Activated naive CD8-positive, alpha-beta T cell treated with anti-CD3 and anti-CD28 coated beads, Interleukin-2, amount 50 U/mL, for 16 hours (primary cell): Measurements from ENCODE around the gene DLG2.
"Not testable (repeated sequence)": the region's sequence is repeated elsewhere in the genome, so short reads cannot be mapped to it uniquely, and the experiment has no call there.

Source experiments
- DNase-seq: peaks from one replicate; pipeline ENCODE4 v3.0.0-alpha.2; 2020; ENCODE audit warnings: low read depth, low spot score

DLG2 gene

DNA sequence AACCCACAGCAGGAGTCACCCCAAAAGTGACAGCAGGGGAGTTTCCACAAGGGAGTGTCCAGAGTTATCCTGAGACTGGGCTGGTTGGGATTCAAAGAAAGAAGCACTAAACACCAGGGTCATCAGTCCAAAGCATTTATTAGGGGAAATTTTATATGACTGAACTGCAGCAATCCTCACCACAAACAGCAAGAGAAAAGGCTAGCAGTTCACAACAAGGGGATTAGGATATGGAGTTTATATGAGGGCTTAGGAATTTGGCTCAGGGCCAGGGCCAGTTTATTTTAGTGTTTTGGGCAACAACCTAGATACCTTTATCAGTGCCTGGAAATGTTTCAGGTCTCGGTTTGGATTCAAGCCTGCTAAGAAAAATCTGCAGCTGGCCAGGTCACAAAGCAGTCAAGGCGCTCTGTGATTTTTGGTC lies 16.1 kb upstream of the DLG2 start:
- no peak for DNase-seq

DNA sequence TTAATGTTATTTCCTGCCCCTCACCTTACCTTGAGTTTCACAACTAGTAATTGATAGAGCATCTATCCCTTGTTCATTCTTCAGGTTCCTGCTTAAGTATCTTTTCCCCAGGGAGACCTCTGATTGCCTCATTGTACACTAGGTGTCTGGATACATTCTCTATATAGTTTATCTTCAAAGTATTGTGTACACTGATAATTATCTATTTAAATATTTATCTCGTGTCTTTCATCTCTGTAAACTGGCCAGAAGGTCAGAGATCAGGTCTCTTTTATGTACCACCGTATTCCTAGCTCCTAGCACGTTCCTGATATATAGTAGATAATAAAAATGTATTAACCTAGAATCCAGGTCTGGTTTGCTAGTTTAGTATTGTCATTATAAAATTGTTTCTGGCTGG lies 7.6 kb upstream of the DLG2 start:
- DNase-seq = no peak

DNA sequence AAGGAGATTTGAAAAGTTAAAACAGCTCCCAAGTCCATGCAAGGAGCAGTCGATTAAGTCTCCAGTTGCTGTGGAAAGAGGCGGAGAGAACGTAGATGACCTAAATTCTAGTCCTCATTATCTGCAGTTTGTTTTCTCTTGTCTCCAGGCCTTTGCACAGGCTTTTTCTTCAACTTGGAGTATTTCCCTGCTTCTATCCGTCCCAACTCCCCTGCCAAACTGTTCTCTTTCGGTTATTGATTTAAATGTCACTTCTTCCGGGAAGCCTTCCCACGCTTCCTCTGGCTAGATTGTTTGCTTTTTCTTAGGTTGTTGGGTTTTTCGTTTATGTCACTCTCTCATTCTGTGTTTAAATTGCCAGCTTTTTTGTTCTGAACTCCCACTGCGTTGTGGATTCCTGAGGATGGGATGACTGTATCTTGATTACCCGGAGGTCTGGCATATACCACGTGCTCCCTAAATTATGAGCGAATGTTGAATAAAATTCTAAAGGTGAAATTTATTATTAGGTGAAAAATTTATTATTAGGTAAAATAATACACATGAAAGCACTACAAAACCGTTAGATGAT lies 1.7 kb upstream of the DLG2 start:
- DNase-seq = no peak

DNA sequence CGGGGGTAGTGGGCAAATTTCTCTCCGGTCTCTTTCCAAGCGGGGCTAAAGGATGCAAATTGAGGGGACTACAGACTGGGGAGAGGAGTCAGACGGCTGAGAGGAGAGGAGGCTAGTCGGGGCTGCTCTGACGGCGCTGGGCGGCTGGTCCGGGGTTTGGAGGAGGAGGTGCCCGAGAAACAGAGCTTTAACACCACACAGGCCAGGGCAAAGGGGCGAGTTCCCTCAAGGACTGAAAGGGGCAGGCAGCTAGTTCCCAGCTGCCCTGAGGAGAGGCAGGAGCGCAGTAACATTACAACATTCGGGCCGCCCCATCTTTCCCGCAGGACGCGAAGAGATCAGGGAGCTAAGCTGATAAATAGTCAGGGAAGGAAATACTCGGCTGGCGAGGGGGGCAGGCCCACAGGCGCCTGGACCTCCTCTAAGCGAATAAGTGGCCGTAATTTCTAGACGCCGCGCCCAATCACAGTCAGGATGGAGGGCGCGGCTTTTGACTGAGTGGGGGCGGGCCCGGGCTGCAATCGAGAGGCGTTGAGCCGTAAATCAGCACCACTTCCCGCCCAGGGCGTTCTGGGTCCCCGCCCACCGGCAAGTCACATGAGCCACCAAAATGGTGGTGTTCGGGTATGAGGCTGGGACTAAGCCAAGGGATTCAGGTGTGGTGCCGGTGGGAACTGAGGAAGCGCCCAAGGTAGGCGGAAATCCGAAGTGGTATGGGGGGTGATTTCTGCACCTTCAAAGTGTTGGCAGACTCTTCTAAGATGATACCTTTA lies 1.0 kb upstream of the DLG2 start, which contains the start of gene TMEM126B:
TSS of gene TMEM126B (plus strand) at position 596 of the 773 bp plus-strand sequence. CDS start at position 611, 15 bp downstream.
- peak; percentile 92 for DNase-seq

DNA sequence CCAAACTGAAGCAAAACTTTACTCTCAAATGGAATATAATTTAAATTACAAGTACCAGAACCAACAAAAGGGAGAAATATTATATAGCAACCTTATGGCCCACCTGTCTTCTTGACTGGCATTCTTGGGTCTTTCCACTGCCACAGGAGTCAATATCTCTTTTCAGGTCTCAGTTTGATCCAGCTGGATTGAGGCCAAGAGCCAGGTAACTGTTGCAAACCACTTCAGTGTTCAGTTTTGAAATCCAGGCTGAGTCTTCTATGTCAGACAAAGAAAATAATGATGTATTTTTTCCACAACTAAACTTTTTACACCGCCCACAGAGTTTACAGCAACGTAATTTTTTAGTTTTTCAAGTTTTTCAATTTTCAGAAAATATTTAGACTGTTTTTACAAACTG lies 648 bp downstream of the DLG2 start:
- no peak for DNase-seq

DNA sequence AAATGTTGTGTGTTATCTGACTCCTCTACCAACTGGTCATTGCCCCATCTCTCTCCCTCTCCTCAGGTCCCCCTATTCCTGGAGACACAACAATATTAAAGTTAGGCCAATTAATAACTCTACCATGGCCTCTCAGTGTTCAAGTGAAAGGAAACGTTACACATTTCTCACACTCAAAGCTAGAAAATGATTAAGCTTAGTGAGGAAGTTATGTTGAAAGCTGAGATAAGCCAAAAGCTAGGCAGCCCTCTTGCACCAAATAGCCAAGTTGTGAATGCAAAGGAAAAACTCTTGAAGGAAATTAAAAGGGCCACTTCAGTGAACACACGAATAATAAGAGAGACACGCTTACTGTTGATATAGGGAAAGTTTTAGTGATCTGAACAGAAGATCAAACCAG lies 6.9 kb downstream of the DLG2 start:
- no peak for DNase-seq

DNA sequence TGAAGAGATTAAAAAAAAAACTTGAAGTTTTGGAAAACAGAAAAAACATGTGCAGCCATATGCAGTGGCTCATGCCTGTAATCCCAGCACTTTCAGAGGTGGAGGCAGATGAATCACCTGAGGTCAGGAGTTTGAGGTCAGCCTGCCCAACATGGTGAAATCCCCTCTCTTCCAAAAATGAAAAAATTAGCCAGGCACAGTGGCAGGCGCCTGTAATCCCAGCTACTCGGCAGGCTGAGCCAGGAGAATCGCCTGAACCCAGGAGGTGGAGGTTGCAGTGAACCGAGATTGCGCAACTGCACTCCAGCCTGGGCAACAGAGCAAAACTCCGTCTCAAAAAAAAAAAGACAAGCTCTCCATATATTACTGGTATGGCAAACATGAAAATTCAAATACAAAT lies 7.6 kb downstream of the DLG2 start:
- no peak for DNase-seq

DNA sequence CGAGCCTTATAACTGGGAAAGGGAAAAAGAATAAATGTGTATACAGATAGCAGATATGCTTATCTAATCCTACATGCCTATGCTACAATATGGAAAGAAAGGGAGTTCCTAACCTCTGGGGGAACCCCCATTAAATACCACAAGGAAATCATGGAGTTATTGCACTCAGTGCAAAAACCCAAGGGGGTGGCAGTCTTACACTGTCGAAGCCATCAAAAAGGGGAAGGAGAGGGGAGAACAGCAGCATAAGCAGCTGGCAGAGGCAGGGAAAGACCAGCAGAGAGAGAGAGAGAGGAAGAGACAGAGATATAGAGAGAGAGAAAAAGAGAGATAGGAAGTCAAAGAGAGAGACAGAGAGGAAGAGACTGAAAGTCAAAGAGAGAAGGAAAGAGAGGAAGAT lies 15.5 kb downstream of the DLG2 start:
- not testable (repeated sequence) for DNase-seq

DNA sequence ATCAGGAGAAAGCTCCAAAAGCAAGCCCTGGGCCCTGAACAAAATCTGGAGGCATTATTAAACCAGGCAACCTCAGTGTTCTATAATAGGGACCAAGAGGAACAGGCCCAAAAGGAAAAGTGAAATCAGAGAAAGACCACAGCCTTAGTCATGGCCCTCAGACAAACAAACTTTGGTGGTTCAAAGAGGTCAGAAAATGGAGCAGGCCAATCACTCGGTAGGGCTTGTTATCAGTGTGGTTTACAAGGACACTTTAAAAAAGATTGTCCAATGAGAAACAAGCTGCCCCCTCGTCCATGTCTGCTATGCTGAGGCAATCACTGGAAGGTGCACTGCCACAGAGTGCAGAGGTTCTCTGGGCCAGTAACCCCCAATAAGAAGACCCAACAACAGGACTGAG lies 17.9 kb downstream of the DLG2 start:
- not testable (repeated sequence) for DNase-seq

DNA sequence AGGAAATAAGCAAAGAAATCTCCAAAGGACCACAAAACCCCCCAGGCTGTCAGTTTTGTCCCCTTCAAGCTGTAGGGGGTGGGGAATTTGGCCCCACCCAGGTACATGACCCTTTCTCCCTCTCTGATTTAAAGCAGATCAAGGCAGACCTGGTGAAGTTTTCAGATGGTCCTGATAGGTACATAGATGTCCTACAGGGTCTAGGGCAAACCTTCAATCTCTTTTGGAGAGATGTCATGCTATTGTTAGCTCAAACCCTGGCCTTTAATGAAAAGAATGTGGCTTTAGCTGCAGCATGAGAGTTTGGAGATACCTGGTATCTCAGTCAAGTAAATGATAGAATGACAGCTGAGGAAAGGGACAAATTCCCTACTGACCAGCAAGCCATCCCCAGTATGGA lies 18.5 kb downstream of the DLG2 start:
- DNase-seq = not testable (repeated sequence)

DNA sequence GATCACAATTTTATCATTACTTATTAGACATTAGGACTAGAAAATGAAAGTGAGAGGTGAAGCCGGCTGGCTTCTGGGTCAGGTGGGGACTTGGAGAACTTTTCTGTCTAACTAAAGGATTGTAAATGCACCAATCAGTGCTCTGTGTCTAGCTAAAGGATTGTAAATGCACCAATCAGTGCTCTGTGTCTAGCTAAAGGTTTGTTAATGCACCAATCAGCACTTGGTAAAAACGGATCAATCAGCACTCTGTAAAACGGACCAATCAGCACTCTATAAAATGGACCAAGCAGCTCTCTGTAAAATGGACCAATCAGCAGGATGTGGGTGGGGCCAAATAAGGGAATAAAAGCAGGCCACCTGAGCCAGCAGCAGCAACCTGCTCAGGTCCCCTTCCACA lies 20.9 kb downstream of the DLG2 start:
- not testable (repeated sequence) for DNase-seq

DNA sequence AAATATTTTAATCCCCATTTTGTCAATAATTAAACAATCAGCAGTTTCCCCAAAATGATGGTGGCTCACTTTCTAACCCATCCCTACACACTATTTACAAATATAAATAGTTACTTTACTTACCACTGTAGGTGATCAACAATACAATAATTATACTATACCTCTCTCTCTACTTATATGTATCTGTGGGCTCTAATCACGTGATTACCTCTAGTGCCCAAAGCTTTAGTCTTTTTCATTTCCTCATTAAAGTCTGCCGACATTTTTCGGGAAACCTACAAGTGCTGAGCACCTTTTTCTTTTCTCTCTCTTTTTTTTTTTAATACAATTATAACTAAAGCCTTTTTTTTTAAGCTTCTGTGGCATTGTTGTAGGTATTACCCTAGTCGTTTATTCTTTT lies 23.9 kb downstream of the DLG2 start:
- no peak for DNase-seq

DNA sequence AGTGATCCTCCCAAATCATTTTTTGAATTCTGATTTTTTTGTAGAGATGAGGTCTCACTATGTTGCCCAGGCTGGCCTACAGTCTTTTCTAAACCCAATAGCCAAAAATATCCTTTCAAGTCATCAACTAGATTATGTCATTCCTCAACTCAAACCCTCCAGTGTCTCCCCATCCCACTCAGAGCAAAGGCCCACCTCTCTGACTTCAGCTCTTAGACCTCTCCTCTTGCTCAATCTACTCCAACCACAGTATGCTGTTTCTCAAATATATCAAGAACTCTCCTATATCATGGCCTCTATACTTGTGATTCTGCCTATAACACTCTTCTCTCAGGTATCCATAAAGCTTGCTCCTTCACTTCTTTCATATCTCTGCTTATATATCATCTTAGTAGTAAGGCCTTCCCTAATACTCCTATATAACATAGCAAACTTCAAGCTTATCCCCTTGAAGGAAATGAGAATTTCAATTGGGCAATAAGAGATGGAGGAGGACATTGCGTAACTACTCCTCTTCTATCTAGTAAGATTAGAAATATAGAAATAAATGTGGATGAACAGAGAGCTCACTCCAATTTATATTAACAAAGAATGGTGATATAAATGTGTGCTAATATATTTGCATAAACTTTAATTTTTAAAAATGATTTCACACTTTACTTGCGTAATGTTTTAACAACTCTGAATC lies 24.5 kb downstream of the DLG2 start:
- DNase-seq = no peak

DNA sequence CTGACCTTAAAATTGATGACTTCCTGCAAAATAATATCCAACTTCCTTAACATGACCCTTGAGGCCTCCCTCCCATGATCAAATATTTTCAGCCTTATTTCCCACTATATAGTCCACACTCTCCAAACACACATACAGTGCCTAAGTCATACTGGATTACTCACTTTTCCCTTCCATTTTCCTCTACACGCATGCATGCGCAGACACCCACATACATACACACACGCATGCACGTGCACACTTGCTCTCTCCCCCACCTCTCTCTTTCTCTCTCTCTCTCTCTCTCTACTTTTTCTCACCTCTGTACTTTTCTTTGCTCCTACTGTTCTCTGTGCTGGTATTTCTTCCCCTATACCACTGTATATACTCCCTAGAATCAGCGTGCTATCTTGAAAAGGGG lies 28.1 kb downstream of the DLG2 start:
- no peak for DNase-seq

DNA sequence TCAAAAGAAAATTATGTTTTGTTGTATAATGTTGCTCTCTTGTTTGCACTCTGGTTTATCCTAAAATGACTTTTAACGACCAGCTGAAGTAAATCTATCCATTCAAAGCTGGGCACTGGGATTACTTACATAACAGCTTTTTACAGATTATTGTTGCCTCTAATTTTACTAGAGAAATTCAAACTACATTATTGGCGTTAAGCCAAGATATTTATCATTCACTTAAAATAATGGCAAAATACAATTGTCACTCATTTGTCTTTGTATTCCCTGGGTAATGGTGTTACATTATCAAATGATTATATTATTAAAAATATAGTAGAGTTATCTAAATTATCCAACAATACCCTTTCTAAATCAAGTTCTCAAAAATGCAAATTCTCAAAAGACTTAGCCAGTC lies 30.3 kb downstream of the DLG2 start:
- DNase-seq = no peak

DNA sequence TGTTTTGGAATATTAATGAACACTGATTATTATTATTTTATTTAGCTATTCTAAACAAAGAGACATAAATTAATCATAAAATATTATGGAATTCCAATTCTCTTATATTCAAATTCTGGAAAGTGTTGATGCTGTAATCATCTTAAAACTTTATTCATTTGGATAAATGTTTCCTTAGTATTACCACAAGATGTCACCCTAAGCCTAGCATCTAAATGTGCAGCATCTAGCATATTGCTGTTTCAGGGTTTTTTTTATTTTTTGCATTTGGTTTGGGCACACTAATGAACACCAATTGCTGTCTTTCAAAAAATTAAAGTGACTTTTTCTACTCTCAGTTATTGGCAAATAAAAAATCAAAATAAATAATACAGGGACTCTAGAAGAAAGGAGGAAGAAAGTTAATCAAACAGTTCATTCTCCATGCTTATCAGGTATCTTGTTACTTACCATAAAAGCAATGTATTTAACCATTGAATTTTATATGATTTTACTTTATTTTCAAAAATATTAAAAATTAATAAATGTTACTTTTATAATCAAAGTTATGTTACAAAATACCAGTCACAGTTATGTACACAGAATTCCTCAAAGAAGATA lies 31.8 kb downstream of the DLG2 start:
- DNase-seq = no peak

DNA sequence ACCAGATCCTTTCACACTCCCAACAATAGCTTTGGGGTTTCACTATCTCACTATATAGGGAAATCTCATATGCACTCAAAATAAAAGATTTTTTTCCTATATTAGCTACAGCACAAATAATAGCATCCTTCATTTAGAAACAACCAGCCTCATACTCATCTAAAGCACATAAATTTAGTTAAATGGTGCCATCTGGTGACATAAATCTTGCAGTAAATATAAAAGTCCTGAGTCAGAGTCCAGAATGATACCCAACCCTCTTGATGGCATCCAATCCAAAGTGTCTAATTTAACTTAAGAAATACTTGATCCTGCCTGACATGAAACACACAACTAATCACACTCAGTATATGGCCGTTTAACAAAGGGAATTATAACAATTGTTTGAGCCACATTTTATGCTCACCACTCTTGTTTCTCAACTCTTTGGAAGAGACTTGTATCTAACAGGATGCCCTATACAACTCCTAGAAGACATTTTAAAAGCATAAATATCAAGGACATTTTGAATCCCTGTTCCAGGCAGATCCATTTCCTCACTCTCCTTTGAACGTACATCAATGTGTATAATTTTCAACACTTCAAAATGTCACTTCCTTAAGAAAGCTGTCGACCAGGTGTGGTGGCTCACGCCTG lies 36.2 kb downstream of the DLG2 start:
- DNase-seq = no peak

DNA sequence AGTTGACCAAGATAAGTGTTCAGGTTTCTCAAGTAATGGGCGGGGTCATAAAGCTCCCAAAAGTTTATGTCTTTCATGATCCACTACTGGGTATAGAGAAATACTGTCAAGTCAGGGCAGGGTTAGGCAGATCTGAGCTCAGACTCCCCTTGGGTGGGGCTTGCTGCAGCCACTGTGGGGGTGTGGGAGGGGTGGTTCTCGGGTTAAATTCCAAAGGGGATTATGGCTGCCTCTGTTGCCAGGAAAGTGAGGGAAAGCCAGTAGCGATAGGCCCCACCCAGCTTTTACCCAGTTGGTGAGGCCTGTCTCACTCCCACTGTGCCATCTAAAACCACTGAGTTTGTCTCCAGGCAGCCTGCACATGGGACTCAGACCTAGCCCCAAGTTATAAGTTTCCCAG lies 37.8 kb downstream of the DLG2 start:
- DNase-seq = no peak

DNA sequence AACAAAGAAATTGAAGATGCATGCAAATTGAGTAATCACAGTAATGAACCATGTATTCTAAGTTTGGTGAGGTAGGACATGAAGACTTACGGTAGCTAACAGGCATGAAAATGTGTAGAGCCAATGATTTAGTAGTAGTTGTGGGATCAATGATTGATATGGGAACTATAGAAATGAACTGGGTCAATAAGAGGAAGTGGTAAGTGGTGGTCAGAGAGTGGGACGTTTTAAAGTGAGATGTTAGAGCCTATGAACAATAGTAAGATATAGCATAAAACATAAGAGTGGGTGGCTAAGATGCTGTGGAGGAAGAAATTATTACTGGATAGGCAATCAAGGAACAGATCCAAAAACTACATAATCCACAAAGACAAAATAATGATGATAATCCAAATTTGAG lies 45.0 kb downstream of the DLG2 start:
- DNase-seq = no peak

DNA sequence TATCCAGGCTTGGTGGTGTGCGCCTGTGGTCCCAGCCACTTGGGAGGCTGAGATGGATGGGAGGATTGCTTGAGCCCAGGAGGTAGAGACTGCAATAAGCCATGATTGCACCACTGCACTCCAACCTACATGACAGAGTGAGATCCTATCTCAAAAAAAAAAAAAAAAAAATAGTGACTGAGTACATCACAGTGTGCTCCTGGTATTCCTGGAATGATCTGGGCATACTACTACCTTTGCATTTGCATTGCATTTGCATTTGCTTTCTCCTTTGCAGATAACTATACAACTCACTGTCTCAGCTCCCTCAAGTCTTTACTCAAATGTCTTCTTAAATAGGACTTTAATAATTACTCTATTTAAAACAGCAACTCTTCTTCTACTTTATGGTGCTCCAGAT lies 51.8 kb downstream of the DLG2 start:
- DNase-seq = no peak

DNA sequence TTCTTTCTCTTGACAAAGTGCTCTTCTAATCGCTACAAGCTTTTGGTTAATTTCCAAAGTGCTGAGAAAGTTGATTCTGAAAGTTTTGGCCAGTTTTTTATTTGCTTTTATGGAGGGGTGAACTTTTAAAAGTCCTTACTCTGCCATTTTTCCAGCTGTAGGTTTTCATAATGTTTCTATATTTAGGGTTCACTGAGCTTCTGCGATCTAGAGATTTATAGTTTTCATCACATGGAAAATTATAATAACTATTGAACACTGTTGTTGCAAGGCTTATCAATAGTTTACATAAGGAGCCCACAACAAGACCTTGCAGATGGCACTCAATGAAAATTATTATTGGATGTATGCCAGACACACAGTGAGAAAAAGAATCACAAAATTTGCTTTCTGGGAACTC lies 55.1 kb downstream of the DLG2 start:
- DNase-seq = no peak

DNA sequence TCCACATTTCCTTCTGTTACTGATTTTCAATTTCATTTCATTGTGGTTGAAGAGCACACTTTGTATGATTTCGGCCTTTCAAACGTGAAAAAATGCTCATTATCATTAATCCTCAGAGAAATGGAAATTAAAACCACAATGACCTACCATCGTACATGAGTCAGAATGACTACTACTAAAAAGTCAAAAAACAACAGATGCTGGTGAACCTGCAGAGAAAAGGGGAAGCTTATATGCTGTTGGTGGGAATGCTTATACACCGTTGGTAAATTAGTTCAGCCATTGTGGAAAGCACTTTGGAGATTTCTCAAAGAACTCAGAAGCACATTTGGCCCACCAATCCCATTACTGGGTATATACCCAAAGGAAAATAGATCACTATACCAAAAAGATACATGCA lies 57.6 kb downstream of the DLG2 start:
- DNase-seq = no peak
